C4-2B (cell line): ENCODE data around the gene HS6ST3.

Source experiments
- H3K27ac ChIP-seq: fragments of 450-650 bp; 2 replicates; pipeline ENCODE4 v1.5.1; 2017
- CTCF ChIP-seq: fragments of 450-650 bp; conservative IDR thresholded peaks from 2 replicates; pipeline ENCODE4 v1.5.1; 2017; ENCODE audit warnings: mild to moderate bottlenecking
- ZFX ChIP-seq: fragments of 450-650 bp; IDR thresholded peaks from 2 replicates; pipeline ENCODE4 v1.6.1; 2017

HS6ST3 gene

GRCh38 chr13:96473526-96474180 is 383.7 kb downstream of the HS6ST3 start:
- TF ChIP-seq ZFX = no peak
- TF ChIP-seq CTCF = no peak

GRCh38 chr13:96474181-96474557 is 384.3 kb downstream of the HS6ST3 start:
- H3K27ac ChIP-seq = no peak overlapping the region

More at GRCh38 chr13:96473526-96474180, 383.7 kb downstream of the HS6ST3 start:
- no peak overlapping the region for H3K27ac ChIP-seq

GRCh38 chr13:96475103-96475502 is 385.2 kb downstream of the HS6ST3 start:
- TF ChIP-seq ZFX (no peak), CTCF (no peak)
- no peak overlapping the region for H3K27ac ChIP-seq

More at GRCh38 chr13:96474181-96474557, 384.3 kb downstream of the HS6ST3 start:
- TF ChIP-seq ZFX (no peak), CTCF (no peak)

GRCh38 chr13:96481482-96481881 is 391.6 kb downstream of the HS6ST3 start:
- no peak overlapping the region for H3K27ac ChIP-seq
- TF ChIP-seq ZFX = no peak
- no peak for TF ChIP-seq CTCF

- H3K27ac ChIP-seq = no peak overlapping the region
- TF ChIP-seq ZFX (no peak), CTCF (no peak)
Observed at GRCh38 chr13:96490496-96490989, 400.6 kb downstream of the HS6ST3 start.

GRCh38 chr13:96491103-96491502 is 401.2 kb downstream of the HS6ST3 start:
- H3K27ac ChIP-seq = no peak overlapping the region
- no peak for TF ChIP-seq CTCF
- no peak for TF ChIP-seq ZFX

- H3K27ac ChIP-seq = no peak overlapping the region
- no peak for TF ChIP-seq ZFX
- TF ChIP-seq CTCF = no peak
Observed at GRCh38 chr13:96492766-96493165, 402.9 kb downstream of the HS6ST3 start.
